Sigmoid colon (tissue), 4 donors: Measurements from ENCODE around the gene YES1.

ENCODE experiments used
- POLR2AphosphoS5 ChIP-seq, 4 donors: sonication (generic); formaldehyde crosslinking; IDR thresholded peaks; one replicate each; pipeline ENCODE4 v1.6.1; 2017; ENCODE audit warnings: antibody characterized with exemption in 4 of 4
- TF ChIP-seq, protein P1 (sequence below), 4 experiments: fragments of 450-650 bp in 3 of 4; fragments of 200-600 bp in 1 of 4; IDR thresholded peaks; one replicate each; pipeline ENCODE4 v1.5.1; 2016 to 2019; ENCODE audit warnings: antibody characterized with exemption in 4 of 4, mild to moderate bottlenecking in 3 of 4, moderate library complexity in 2 of 4

DNA sequence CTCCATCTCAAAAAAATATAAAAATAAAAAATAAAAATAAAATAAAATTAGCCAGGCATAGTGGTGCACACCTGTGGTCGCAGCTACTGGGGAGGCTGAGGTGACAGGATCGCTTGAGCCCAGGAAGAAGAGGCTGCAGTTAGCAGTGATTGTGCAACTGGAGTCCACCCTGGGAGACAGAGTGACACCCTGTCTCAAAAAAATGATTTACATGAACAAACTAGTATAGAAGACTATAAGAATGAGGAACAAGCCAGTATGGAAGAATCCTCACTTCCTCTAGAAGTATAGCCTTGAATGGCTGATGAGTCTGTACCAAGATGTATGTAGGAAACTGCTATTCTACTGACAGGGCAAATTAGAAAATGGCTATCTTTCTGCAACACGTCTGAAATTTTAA lies 10.9 kb downstream of the YES1 start:
- TF ChIP-seq, protein P1, sequence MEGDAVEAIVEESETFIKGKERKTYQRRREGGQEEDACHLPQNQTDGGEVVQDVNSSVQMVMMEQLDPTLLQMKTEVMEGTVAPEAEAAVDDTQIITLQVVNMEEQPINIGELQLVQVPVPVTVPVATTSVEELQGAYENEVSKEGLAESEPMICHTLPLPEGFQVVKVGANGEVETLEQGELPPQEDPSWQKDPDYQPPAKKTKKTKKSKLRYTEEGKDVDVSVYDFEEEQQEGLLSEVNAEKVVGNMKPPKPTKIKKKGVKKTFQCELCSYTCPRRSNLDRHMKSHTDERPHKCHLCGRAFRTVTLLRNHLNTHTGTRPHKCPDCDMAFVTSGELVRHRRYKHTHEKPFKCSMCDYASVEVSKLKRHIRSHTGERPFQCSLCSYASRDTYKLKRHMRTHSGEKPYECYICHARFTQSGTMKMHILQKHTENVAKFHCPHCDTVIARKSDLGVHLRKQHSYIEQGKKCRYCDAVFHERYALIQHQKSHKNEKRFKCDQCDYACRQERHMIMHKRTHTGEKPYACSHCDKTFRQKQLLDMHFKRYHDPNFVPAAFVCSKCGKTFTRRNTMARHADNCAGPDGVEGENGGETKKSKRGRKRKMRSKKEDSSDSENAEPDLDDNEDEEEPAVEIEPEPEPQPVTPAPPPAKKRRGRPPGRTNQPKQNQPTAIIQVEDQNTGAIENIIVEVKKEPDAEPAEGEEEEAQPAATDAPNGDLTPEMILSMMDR (IDR thresholded peaks at IDR 0.05): no peak
- no peak for TF ChIP-seq POLR2AphosphoS5 (IDR thresholded peaks at IDR 0.05)
